Hematopoietic multipotent progenitor cell treated with erythropoietin and hydrocortisone succinate and interleukin-3 and kit ligand, for 15 days (in vitro differentiated cells): ENCODE measurements around the gene UNK.
"Not testable (repeated sequence)": the region's sequence is repeated elsewhere in the genome, so short reads cannot be mapped to it uniquely, and the experiment has no call there.

ENCODE experiments used
- DNase-seq: peaks from one replicate; pipeline ENCODE4 v3.0.0-alpha.2; 2015; ENCODE audit warnings: low spot score

UNK gene

GRCh38 chr17:75806822-75807500 lies 22.4 kb downstream of the UNK start:
- no peak for DNase-seq

- no peak for DNase-seq
These were observed 23.3 kb downstream of the UNK start for GRCh38 chr17:75807861-75808260.

- DNase-seq, result no peak
These were observed 23.9 kb downstream of the UNK start for GRCh38 chr17:75808549-75808904.

- no peak for DNase-seq
These were observed 24.5 kb downstream of the UNK start for GRCh38 chr17:75808905-75809621.

- DNase-seq, result no peak
These were observed 25.1 kb downstream of the UNK start for GRCh38 chr17:75809631-75810111.

GRCh38 chr17:75810216-75810615 lies 25.6 kb downstream of the UNK start:
- DNase-seq, result no peak

GRCh38 chr17:75810756-75811155 lies 26.1 kb downstream of the UNK start:
- DNase-seq, result not testable (repeated sequence)

GRCh38 chr17:75811174-75811573 lies 26.6 kb downstream of the UNK start:
- no peak for DNase-seq

- no peak for DNase-seq
These were observed 27.7 kb downstream of the UNK start for GRCh38 chr17:75812096-75813013.

GRCh38 chr17:75813081-75814020 lies 28.7 kb downstream of the UNK start:
- no peak for DNase-seq

- no peak for DNase-seq
These were observed 29.4 kb downstream of the UNK start for GRCh38 chr17:75814021-75814395.

- no peak for DNase-seq
These were observed 30.3 kb downstream of the UNK start for GRCh38 chr17:75814900-75815373.

- DNase-seq, result no peak
These were observed 30.8 kb downstream of the UNK start for GRCh38 chr17:75815399-75815798.

- no peak for DNase-seq
These were observed 32.1 kb downstream of the UNK start for GRCh38 chr17:75816693-75817092.

GRCh38 chr17:75817571-75817970 lies 33.0 kb downstream of the UNK start:
- no peak for DNase-seq

GRCh38 chr17:75818326-75818885 lies 33.8 kb downstream of the UNK start:
- DNase-seq, result no peak

GRCh38 chr17:75819116-75819515 lies 34.5 kb downstream of the UNK start:
- DNase-seq, result no peak

GRCh38 chr17:75819678-75820077 lies 35.1 kb downstream of the UNK start:
- no peak for DNase-seq

GRCh38 chr17:75820094-75821080 lies 35.8 kb downstream of the UNK start:
- DNase-seq, result no peak

- no peak for DNase-seq
These were observed 36.9 kb downstream of the UNK start for GRCh38 chr17:75821552-75821951.
